HEK293 (cell line): ENCODE measurements around the gene JAKMIP1.

Experiments used
- KLF16 ChIP-seq: fragments of 450-650 bp; formaldehyde crosslinking; IDR thresholded peaks from 2 replicates; pipeline ENCODE4 v1.5.1; 2017; ENCODE audit warnings: missing biosample characterization, missing genetic modification characterization
- PRDM10 ChIP-seq: fragments of 450-650 bp; formaldehyde crosslinking; IDR thresholded peaks from 2 replicates; pipeline ENCODE4 v1.5.1; 2016; ENCODE audit warnings: missing biosample characterization, missing genetic modification characterization
- ZNF639 ChIP-seq: fragments of 450-650 bp; formaldehyde crosslinking; IDR thresholded peaks from 2 replicates; pipeline ENCODE4 v1.5.1; 2016; ENCODE audit warnings: missing biosample characterization, missing genetic modification characterization
- TF ChIP-seq, protein P1 (sequence below): fragments of 450-650 bp; formaldehyde crosslinking; IDR thresholded peaks from 2 replicates; pipeline ENCODE4 v1.5.0; 2017; ENCODE audit warnings: missing biosample characterization, missing genetic modification characterization, borderline replicate concordance

- TF ChIP-seq ZNF639: no peak
- TF ChIP-seq, protein P1, sequence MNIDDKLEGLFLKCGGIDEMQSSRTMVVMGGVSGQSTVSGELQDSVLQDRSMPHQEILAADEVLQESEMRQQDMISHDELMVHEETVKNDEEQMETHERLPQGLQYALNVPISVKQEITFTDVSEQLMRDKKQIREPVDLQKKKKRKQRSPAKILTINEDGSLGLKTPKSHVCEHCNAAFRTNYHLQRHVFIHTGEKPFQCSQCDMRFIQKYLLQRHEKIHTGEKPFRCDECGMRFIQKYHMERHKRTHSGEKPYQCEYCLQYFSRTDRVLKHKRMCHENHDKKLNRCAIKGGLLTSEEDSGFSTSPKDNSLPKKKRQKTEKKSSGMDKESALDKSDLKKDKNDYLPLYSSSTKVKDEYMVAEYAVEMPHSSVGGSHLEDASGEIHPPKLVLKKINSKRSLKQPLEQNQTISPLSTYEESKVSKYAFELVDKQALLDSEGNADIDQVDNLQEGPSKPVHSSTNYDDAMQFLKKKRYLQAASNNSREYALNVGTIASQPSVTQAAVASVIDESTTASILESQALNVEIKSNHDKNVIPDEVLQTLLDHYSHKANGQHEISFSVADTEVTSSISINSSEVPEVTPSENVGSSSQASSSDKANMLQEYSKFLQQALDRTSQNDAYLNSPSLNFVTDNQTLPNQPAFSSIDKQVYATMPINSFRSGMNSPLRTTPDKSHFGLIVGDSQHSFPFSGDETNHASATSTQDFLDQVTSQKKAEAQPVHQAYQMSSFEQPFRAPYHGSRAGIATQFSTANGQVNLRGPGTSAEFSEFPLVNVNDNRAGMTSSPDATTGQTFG (tag by site-specific recombination): no peak
- no peak for TF ChIP-seq KLF16 (tag by site-specific recombination)
- TF ChIP-seq PRDM10: no peak
These were observed 109.4 kb downstream of the JAKMIP1 start for GRCh38 chr4:6090931-6091330.
